Bronchial epithelial cell (primary cell): ENCODE results near the gene GIMD1. TPM values are rescaled to one million over a fixed set of nuclear protein-coding genes. Genes with fewer than 3 reads are reported as not detected.

Experiments used
- DNase-seq: peaks from one replicate; pipeline ENCODE4 v3.0.0-alpha.2; 2010; ENCODE audit warnings: low read depth
- FAIRE-seq: peaks from 2 replicates; lab custom pipeline; 2011; peaks lifted over from hg19 to GRCh38; lab: Jason Lieb, UNC
- H3K27me3 ChIP-seq: 2 replicates; pipeline ENCODE4 v1.5.1; 2011; ENCODE audit warnings: low read length; ENCODE audit not compliant: control insufficient read depth, insufficient read depth
- H3K36me3 ChIP-seq: 2 replicates; pipeline ENCODE4 v1.5.1; 2011; ENCODE audit warnings: low read length; ENCODE audit not compliant: control insufficient read depth, insufficient read depth
- H3K4me3 ChIP-seq: 2 replicates; pipeline ENCODE4 v1.5.1; 2011; ENCODE audit warnings: mild to moderate bottlenecking, low read depth, low read length, control low read depth
- total RNA-seq: library from RNA; depleted of rRNA; stranded (reverse); fragments of >200 nt; gene quantifications from 2 replicates; pipeline ENCODE4 v1.2.1, GENCODE V29; 2014
- TF ChIP-seq, protein P1 (sequence below): IDR thresholded peaks from 2 replicates; pipeline ENCODE4 v1.5.1; 2011; ENCODE audit warnings: mild to moderate bottlenecking, moderate library complexity, low read length, control low read depth, inconsistent platforms; ENCODE audit not compliant: insufficient read depth, severe bottlenecking

Gene GIMD1
- total RNA-seq, 1 donor from 2014 or later, result not detected

DNA sequence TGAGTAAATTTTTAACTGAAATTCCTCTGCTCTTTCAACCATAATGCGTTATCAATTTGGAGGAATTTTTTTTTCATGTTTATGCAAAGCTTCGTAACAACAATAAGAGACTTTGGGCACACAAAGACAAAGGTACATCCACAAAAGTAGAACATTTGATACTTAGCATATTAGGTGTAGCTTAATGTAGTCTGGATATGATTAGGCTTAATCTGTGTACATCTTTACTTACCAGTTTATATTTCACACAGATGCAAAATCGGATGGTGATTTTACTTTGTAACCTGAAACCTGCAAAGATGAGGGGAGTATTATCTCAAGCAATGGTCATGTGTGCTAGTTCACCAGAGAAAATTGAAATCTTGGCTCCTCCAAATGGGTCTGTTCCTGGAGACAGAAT is 32.0 kb downstream of the GIMD1 start:
- no peaks in the 10 kb centered on the region for H3K27me3 ChIP-seq
- H3K4me3 ChIP-seq, result no peak overlapping the region
- DNase-seq (no peak), FAIRE-seq (no peak)
- H3K36me3 ChIP-seq, result peaks cover 11% of the 10 kb centered on the region
- TF ChIP-seq, protein P1, sequence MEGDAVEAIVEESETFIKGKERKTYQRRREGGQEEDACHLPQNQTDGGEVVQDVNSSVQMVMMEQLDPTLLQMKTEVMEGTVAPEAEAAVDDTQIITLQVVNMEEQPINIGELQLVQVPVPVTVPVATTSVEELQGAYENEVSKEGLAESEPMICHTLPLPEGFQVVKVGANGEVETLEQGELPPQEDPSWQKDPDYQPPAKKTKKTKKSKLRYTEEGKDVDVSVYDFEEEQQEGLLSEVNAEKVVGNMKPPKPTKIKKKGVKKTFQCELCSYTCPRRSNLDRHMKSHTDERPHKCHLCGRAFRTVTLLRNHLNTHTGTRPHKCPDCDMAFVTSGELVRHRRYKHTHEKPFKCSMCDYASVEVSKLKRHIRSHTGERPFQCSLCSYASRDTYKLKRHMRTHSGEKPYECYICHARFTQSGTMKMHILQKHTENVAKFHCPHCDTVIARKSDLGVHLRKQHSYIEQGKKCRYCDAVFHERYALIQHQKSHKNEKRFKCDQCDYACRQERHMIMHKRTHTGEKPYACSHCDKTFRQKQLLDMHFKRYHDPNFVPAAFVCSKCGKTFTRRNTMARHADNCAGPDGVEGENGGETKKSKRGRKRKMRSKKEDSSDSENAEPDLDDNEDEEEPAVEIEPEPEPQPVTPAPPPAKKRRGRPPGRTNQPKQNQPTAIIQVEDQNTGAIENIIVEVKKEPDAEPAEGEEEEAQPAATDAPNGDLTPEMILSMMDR, result no peak

DNA sequence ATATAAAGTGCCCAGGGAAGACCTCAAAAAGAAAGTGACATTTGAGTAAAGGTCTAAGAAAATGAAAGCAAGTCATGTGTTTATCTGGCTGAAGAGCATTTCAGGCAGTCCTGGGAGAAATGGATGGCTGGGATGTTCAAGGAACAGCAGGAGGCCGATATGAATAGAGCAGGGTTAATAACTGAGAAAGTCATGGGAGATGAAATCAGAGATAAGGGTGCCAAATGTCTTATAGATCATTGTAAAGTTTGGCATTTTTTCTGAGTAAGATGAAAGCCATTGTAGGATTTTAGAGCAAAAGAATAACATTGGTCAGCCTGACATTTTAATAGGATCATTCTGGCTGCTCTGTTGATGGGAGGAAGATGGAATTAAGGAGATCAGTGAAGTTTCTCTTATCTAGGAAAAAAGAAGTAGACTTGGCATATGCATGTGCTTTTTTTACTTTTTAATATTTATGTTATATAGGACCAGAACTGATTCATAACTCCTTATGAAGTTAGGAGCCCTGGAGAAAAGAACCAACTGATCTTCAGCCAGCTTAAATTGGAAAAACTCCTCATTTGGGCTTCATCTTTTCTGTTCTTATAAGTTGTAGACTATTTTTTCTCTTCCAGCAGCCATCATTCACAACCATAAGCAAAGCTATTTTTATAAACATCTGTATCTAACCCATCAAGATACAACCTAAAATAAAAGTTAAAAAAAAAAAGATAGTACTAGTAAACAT is 33.7 kb downstream of the GIMD1 start:
- TF ChIP-seq, protein P1, result no peak
- FAIRE-seq (no peak), DNase-seq (no peak)
- H3K36me3 ChIP-seq, result peaks cover 12% of the 10 kb centered on the region
- H3K4me3 ChIP-seq, result no peak overlapping the region
- no peaks in the 10 kb centered on the region for H3K27me3 ChIP-seq

DNA sequence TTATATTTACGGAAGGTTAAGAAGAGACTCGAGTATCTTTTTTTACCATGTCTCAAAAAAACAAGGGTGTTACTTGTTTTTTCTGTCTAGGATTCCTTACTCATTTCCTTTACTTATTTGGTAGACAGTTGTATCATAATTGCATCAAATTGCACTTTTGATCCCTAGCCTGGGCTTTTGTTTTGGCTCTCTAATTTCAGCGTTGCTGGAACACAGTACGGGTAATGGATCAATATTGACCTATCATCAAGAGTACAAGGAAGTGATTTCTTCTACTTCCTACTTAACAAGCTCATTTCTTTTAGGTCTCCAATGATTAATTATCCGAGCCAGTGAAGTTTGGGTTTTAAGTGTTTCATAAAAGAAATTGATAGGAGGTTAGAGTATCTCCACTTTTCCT is 35.4 kb downstream of the GIMD1 start:
- TF ChIP-seq, protein P1, result no peak
- no peak overlapping the region for H3K4me3 ChIP-seq
- no peak for FAIRE-seq
- no peak for DNase-seq
- peaks cover 7% of the 10 kb centered on the region for H3K36me3 ChIP-seq
- no peaks in the 10 kb centered on the region for H3K27me3 ChIP-seq

DNA sequence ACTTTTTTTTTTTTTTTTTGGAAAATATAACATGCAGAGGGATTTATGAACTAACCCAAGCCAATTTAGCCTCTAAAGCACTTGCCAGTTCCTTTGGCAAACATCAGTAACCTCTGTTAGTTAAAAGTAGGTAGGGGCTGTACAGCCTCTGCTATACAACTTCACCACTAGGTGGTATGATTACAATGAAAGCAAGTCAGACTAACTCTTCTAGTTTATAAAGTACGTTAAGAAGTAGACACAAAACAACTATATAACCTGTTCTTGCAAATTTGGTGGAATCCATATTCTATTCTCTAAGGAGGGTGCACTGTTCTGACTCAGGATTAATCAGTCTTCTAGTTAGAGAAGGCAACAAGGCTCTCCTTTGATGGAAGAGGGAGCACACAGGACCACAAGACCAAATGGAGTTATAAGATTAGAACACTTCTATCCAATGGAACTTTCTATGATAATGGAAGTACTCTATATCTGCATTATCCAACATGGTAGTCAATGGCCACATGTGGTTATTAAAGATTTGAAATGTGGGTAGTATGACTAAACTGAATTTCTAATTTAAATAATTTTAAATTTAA is 39.4 kb downstream of the GIMD1 start:
- no peak for FAIRE-seq
- no peaks in the 10 kb centered on the region for H3K27me3 ChIP-seq
- peak; percentile 56 for DNase-seq
- TF ChIP-seq, protein P1, result peak; percentile 50
- H3K4me3 ChIP-seq, result no peak overlapping the region
- peaks cover 3% of the 10 kb centered on the region for H3K36me3 ChIP-seq

DNA sequence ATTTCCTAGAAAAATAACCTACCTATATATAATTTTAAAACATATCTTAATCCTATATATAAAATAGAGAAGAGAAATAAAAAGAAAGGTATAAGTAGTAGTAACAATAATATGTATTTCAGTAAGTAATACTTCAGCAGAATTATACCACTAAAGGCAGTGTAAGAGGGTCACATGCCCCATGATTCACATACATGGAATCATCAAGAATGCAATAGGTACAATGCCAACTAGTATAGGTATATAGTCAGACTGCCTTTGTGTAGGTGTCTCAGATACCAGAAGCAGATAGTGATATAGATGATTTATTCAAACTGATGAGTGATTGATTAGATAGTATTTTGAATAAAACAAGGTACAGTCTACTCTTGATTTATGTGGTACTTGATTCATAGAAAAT is 42.8 kb downstream of the GIMD1 start:
- Histone ChIP-seq H3K4me3 (no peak overlapping the region), H3K27me3 (no peaks in the 10 kb centered on the region), H3K36me3 (peaks cover 2% of the 10 kb centered on the region)
- FAIRE-seq (no peak), DNase-seq (peak; percentile 78)
- TF ChIP-seq, protein P1, result no peak
